Adipocyte (in vitro differentiated cells): ENCODE measurements around the gene PGBD5.

Experiments used
- DNase-seq: peaks from one replicate; pipeline ENCODE4 v3.0.0-alpha.2; 2015; ENCODE audit warnings: low read depth
- H3K27me3 ChIP-seq: replicated peaks from 2 replicates; pipeline ENCODE4 v1.7.0; 2013; ENCODE audit warnings: mild to moderate bottlenecking, low read length, moderate library complexity; ENCODE audit not compliant: control insufficient read depth, insufficient read depth
- H3K36me3 ChIP-seq: 2 replicates; pipeline ENCODE4 v1.7.0; 2013; ENCODE audit warnings: low read length, mild to moderate bottlenecking, moderate library complexity; ENCODE audit not compliant: control insufficient read depth, insufficient read depth, severe bottlenecking
- H3K4me1 ChIP-seq: 2 replicates; pipeline ENCODE4 v1.7.0; 2013; ENCODE audit warnings: mild to moderate bottlenecking, low read length, moderate library complexity; ENCODE audit not compliant: control insufficient read depth, insufficient read depth
- H3K4me3 ChIP-seq: 2 replicates; pipeline ENCODE4 v1.7.0; 2013; ENCODE audit warnings: mild to moderate bottlenecking, low read length, moderate library complexity
- H3K9ac ChIP-seq: 2 replicates; pipeline ENCODE4 v1.7.0; 2013; ENCODE audit warnings: mild to moderate bottlenecking, low read length, moderate library complexity
- H3K9me3 ChIP-seq: 2 replicates; pipeline ENCODE4 v1.7.0; 2013; ENCODE audit warnings: mild to moderate bottlenecking, low read length, moderate library complexity; ENCODE audit not compliant: control insufficient read depth

The PGBD5 gene

DNA sequence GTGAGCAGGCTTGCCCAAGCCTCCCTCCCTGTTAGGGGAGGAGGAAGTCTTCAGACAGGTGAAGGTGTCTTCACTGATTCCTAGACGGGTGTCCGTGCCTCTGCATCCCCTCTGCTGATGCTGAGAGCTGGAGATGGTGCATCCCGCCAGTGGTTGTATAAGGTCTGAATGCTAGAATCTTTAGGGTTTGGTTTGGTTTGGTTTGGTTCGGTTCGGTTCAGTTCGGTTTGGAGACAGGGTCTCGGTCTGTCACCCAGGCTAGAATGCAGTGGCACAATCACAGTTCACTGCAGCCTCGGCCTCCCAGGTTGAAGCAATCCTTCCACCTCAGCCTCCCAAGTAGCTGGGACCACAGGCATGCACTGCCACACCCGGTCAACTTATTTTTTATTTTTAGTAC is 153.6 kb downstream of the PGBD5 start:
- H3K4me3 ChIP-seq, result no peak overlapping the region
- no peaks in the 10 kb centered on the region for H3K9me3 ChIP-seq
- H3K27me3 ChIP-seq, result no peaks in the 10 kb centered on the region
- DNase-seq, result no peak
- peaks cover 72% of the 10 kb centered on the region for H3K36me3 ChIP-seq
- no peak overlapping the region for H3K9ac ChIP-seq
- H3K4me1 ChIP-seq, result peaks cover 10% of the 10 kb centered on the region

DNA sequence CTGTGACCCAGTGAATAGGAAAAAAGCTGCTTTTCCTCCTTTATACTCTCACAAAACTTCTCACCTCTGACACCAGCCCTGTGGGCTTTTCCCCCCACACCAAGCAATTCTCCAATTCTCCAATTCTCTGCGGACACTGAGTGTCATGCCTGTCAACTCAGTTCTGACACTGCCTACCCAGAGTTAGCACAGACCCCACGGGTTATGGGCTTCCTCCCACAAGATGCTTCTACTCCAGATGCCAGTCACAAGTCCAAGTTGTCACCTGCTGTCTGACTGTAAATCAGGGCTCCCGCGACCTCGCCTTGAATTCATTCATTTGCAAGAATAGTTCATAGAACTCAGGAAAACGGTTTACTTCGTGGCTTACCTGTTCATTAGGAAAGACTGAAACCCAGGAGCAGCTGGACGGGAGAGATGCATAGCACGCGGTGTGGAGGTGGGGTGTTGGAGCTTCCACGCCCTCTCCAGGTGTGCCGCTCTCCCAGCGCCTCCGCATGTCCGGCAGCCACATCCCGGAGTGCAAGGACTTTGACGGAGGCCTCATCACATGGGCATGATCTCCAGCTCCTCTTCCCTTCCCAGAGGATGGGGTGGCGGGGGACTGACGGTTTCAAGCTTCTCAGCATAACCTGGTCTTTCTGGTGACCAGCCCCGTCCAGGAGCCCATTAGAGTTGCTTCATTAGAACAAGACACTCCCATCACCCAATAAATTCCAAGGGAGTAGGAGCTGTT is 154.7 kb downstream of the PGBD5 start:
- peaks cover 10% of the 10 kb centered on the region for H3K4me1 ChIP-seq
- no peak for DNase-seq
- no peak overlapping the region for H3K4me3 ChIP-seq
- H3K27me3 ChIP-seq, result no peaks in the 10 kb centered on the region
- no peak overlapping the region for H3K9ac ChIP-seq
- H3K36me3 ChIP-seq, result peaks cover 71% of the 10 kb centered on the region
- no peaks in the 10 kb centered on the region for H3K9me3 ChIP-seq

DNA sequence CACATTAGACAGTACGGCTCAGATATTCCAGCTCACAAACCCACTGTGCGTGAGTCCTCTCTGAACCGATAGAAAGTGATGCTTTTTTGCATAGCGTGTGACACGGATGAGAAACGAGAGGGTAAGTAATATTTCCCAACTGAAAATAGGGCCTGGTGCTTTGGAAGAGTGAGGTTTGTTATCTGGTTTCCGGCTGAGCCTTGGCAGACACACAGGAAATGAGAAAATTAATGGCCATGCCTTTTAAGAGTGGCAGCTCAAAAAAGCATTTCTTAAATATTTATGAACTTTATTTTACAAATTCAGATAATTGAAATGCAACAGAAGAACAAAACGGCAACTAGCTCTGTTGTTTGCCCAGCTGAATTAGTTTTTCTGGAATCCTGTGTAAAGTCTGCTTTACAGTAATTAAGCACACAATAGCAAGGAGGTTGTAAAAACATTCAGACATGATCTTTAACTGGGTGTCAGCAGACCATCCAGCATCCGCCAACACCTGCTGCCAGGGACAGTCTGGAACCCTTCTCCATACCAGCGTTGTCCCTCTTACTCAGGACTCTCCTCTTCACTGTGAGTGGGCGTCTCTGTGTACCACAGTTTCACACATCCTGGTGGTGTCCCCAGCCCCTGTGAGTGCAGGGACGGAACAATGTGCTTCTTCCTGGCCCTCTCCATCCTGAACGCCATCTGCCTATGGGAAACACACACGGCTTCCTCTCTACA is 155.4 kb downstream of the PGBD5 start:
- Histone ChIP-seq H3K9ac (no peak overlapping the region), H3K4me3 (no peak overlapping the region), H3K27me3 (no peaks in the 10 kb centered on the region), H3K9me3 (no peaks in the 10 kb centered on the region), H3K4me1 (peaks cover 15% of the 10 kb centered on the region), H3K36me3 (peaks cover 71% of the 10 kb centered on the region)
- DNase-seq, result no peak

DNA sequence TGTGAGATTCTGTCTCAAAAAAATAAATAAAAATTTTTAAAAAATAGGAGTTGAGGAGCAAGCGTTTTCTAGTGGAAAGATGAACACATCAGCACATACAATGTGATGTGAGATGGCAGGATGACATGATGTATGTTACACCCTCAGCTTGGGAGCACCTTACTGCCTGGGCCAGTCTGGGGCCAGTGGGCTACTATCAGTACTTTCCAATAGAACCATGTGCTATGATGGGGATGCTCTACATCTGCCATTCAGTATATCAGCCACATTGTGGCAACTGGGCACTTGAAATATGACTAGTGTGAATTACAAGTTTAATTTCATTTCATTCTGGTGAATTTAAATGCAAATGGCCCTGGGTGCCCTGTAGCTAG is 156.0 kb downstream of the PGBD5 start:
- Histone ChIP-seq H3K27me3 (no peaks in the 10 kb centered on the region), H3K9me3 (no peaks in the 10 kb centered on the region), H3K9ac (no peak overlapping the region), H3K4me3 (no peak overlapping the region), H3K36me3 (peaks cover 71% of the 10 kb centered on the region), H3K4me1 (peaks cover 15% of the 10 kb centered on the region)
- DNase-seq, result no peak

DNA sequence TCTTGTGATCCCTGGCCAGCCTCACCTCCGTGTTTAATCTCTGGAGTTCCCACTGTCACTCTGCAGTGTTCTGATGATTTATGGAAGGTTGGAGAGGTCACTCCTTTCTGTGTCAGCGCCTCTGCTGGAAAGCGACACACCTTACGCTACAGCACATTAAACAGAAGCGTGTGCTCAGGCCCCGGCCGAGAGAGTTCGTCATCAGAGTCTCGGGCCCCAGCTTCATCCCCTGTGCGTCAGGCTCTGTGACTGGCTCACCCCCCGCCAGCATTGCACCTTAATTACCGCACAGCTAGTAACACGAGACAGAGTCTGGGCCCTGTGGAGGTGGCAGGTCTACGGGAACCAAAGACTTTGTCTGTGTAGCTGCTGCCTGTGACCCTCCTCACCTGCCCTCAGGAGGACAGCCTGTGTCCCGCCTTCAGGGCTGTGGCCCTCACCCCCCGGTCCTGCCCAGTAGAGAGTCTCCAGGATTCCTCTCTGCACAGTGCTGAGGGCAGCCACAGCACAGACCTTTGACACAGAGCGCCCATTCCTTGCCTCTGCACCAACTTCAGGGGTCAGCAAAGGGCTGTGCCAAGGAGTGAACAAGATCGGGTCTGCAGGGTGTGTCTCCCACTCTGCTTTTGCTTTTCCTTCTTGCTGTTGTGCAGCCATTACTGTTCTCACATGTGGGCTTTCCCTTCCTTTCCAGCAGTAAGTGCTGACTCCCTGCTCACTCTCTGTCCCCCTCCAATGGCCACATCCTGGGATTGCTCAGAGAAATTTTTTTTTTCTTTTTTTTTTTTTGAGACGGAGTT is 157.6 kb downstream of the PGBD5 start:
- H3K4me1 ChIP-seq, result peaks cover 15% of the 10 kb centered on the region
- peak; percentile 85 for DNase-seq

DNA sequence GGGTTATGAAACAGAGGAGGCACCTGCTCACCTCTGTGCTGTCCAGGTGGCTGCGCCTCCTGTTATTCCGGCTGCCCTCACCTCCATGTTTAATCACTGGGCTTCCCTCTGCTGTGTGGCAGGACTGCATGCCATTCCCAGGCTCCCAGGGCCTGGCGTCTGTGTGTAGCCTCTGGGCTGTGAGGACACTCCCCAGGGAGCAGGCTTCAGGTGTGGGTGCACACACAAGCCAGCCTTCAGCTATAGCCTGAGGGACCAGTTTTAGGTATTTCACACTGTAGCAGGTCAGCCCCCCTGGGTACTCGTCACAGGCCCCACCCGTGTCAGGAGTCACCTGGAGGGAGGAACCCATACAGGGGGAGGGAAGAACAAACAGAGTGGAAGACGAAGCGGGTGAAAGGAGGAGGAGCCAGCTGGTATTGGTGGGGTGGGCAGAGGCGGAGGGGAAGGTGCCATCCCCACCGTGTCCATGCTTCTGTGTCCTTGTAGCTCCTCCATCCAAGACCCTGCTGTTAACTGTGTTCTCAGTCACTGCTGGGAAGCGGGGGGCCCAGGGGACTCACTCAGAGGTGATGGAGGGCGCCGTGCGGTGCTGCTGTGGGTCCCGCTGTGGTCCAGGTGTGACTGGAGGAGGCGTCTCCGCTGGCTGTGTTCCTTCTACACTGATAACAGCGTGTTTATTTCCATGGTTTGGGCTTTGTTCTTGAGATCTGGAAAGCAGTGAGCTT is 158.6 kb downstream of the PGBD5 start:
- H3K36me3 ChIP-seq, result peaks cover 74% of the 10 kb centered on the region
- DNase-seq, result no peak
- no peak overlapping the region for H3K9ac ChIP-seq
- H3K27me3 ChIP-seq, result no peaks in the 10 kb centered on the region
- H3K9me3 ChIP-seq, result no peaks in the 10 kb centered on the region
- H3K4me1 ChIP-seq, result peaks cover 15% of the 10 kb centered on the region
- no peak overlapping the region for H3K4me3 ChIP-seq

More for the DNA sequence above, 157.6 kb downstream of the PGBD5 start:
- no peaks in the 10 kb centered on the region for H3K9me3 ChIP-seq
- peak overlapping the region; percentile 6 for H3K9ac ChIP-seq
- H3K27me3 ChIP-seq, result no peaks in the 10 kb centered on the region
- peaks cover 72% of the 10 kb centered on the region for H3K36me3 ChIP-seq
- H3K4me3 ChIP-seq, result no peak overlapping the region

DNA sequence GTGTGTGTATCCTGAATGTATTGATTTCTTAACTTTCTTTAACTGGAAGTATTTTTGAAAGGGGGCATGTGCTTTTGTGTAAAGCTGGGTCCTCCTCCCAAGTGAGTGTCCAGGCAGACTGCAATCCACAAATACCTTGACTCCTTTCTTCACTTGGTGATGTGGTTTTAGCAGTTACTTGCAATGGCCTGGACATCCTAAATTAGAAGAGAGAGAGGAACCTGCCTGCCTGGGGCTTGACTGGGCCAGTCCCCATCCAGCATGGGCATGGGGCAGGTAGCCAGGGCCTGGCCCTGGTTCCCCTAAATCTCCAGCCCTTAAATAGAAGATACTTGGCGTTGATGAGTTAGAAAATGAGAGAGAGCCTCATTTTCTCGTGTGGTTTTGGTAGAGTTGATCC is 159.7 kb downstream of the PGBD5 start:
- Histone ChIP-seq H3K9me3 (no peaks in the 10 kb centered on the region), H3K36me3 (peaks cover 74% of the 10 kb centered on the region), H3K27me3 (no peaks in the 10 kb centered on the region), H3K4me1 (peaks cover 15% of the 10 kb centered on the region), H3K4me3 (no peak overlapping the region), H3K9ac (no peak overlapping the region)
- DNase-seq, result no peak

DNA sequence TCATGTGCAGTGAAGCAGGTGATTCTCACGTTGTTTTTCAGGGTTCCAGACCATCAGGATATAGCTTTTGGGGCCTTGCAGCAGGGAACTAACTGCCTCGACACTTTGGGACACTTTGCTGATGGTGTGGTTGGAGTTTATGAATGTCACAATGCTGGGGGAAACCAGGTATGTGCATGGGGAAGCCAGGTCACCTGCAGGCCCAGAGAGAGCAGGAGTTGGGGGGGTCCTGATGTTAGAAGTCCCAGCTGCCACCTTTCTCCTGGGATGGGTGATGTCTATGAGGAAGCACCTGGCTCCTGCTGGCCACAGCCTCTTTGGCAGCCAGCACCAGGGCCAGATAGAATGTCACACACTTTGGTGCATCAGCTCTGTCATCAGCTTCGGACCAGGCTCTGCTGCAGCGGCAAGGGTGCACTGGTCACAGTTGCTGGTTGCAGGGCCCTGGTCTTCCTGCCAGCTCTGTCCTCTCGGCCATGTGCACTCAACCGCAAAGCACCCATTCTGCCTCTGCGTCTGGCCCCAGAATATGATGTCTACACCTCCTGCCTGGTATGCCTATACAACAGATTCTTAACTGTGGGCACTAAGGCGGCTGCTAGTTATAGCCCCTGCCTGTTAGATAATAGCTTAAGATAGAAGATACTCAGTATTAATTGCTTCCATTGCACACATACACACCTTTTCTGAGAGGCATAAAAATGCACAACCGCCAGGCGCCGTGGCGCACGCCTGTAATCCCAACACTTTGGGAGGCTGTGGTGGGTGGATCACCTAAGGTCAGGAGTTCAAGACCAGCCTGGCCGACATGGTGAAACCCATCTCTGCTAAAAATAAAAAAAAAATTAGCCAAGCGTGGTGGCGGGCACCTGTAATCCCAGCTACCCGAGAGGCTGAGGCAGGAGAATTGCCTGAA is 160.7 kb downstream of the PGBD5 start:
- Histone ChIP-seq H3K4me3 (no peak overlapping the region), H3K4me1 (peaks cover 9% of the 10 kb centered on the region), H3K27me3 (no peaks in the 10 kb centered on the region), H3K9me3 (no peaks in the 10 kb centered on the region), H3K9ac (no peak overlapping the region), H3K36me3 (peaks cover 74% of the 10 kb centered on the region)
- DNase-seq, result no peak
